Esophagus squamous epithelium (tissue), 5 donors: ENCODE results near the gene TAS2R60. TPM values are rescaled to one million over a fixed set of nuclear protein-coding genes. Genes with fewer than 3 reads are reported as not detected.

ENCODE experiments used
- DNase-seq: peaks from one replicate; lab custom pipeline; 2025; lab: John Stamatoyannopoulos, UW
- H3K27ac ChIP-seq, 4 donors: fragments of 200-600 bp; sonication (generic); one replicate each; pipeline ENCODE4 v1.5.1; 2016 to 2019; ENCODE audit warnings: mild to moderate bottlenecking in 1 of 4
- H3K27me3 ChIP-seq, 4 donors: fragments of 200-600 bp; sonication (generic); 1 replicate in 3 of 4; 2 replicates in 1 of 4; pipeline versions ENCODE4 v1.5.1 to v1.6.0; 2017 to 2021; ENCODE audit warnings: antibody characterized with exemption in 1 of 4
- H3K36me3 ChIP-seq, 3 donors: fragments of 200-600 bp; sonication (generic); one replicate each; pipeline ENCODE4 v1.5.1; 2016 to 2019
- H3K4me1 ChIP-seq, 3 donors: fragments of 200-600 bp; sonication (generic); one replicate each; pipeline ENCODE4 v1.5.1; 2017 to 2019
- H3K4me3 ChIP-seq, 4 donors: fragments of 200-600 bp; sonication (generic); 1 replicate in 3 of 4; 2 replicates in 1 of 4; pipeline ENCODE4 v1.5.1; 2016 to 2019; ENCODE audit warnings: mild to moderate bottlenecking in 2 of 4, moderate library complexity in 1 of 4
- H3K9me3 ChIP-seq, 3 donors: fragments of 200-600 bp; sonication (generic); one replicate each; pipeline ENCODE4 v1.5.1; 2016 to 2019
- CTCF ChIP-seq, 6 experiments: fragments of 450-650 bp in 4 of 6; fragments of 200-600 bp in 2 of 6; sonication (generic) in 2 of 6; IDR thresholded peaks; one replicate each; pipeline ENCODE4 v1.5.1; 2016 to 2019; ENCODE audit warnings: antibody characterized with exemption in 6 of 6, mild to moderate bottlenecking in 4 of 6, moderate library complexity in 4 of 6
- POLR2A ChIP-seq, 4 donors: fragments of 450-650 bp; IDR thresholded peaks; one replicate each; pipeline ENCODE4 v1.6.1; 2017; ENCODE audit warnings: antibody characterized with exemption in 4 of 4, mild to moderate bottlenecking in 4 of 4, moderate library complexity in 3 of 4
- WGBS, 2 donors: methylation state at CpG; one replicate each; pipeline ENCODE4 v1.1.5; 2018; 5-methylcytosine and 5-hydroxymethylcytosine counted together
- intact Hi-C: fragments of 100-400 bp; cut with DNase I; formaldehyde crosslinking; loops from one replicate; pipeline ENCODE4 v1.15.0; 2022
- total RNA-seq, 4 donors: library from RNA; depleted of rRNA; stranded (reverse); fragments of >200 nt; gene quantifications; one replicate each; pipeline ENCODE4 v1.1.0, GENCODE V29; 2016
- donor health status: DM: yes; HTN: yes; CAD: no.

The TAS2R60 gene
- total RNA-seq, 4 donors from 2014 or later = not detected

DNA sequence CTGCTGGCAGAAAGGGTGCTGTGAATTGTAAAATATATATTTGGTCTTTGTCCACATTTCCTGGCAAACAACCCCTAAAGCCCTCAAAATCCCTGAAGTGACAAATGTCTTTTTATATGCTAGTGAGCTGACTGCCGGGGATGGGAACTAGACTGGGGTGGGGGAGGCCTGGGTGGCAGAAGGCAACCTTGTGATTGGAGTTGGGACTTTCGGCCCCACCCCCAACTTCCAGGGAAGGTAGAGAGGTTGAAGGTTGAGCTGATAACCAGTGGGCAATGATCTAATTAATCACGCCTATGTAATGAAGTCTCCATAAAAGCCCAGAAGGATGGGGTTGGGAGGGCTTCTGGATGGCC is 37.3 kb upstream of the TAS2R60 start:
- H3K4me1 ChIP-seq = peaks cover 23 to 63% (median 29%) of the 10 kb centered on the region in 3 donors
- no peaks in the 10 kb centered on the region for H3K9me3 ChIP-seq
- intact Hi-C loops = no loop called here
- peak overlapping the region in 1 of 4 donors; percentile 27 for H3K27ac ChIP-seq
- no peak for DNase-seq
- TF ChIP-seq POLR2A (IDR thresholded peaks at IDR 0.05) (no peak), CTCF (IDR thresholded peaks at IDR 0.05) (no peak)
- 59 to 71% methylated on average over 3 of the region's 3 CpGs for WGBS, 2 donors
- peaks cover 0 to 40% (median 6%) of the 10 kb centered on the region in 3 donors for H3K36me3 ChIP-seq
- H3K27me3 ChIP-seq = no peaks in the 10 kb centered on the region
- H3K4me3 ChIP-seq = no peak overlapping the region

- Histone ChIP-seq H3K36me3 (peaks cover 0 to 31% (median 0%) of the 10 kb centered on the region in 3 donors), H3K4me3 (peak overlapping the region; percentile 68 to 81 (median 69)), H3K27ac (peak overlapping the region; percentile 49 to 92 (median 88)), H3K9me3 (no peaks in the 10 kb centered on the region), H3K27me3 (no peaks in the 10 kb centered on the region), H3K4me1 (peaks cover 25 to 79% (median 33%) of the 10 kb centered on the region in 3 donors)
- no peak for TF ChIP-seq CTCF (IDR thresholded peaks at IDR 0.05)
- TF ChIP-seq POLR2A (IDR thresholded peaks at IDR 0.05) = no peak
- intact Hi-C loops = no loop called here
- 19 to 28% methylated on average over 6 to 9 of the region's 13 CpGs for WGBS, 2 donors
- DNase-seq = no peak
Measured at GRCh38 chr7:143407287-143408251, 35.7 kb upstream of the TAS2R60 start.

DNA sequence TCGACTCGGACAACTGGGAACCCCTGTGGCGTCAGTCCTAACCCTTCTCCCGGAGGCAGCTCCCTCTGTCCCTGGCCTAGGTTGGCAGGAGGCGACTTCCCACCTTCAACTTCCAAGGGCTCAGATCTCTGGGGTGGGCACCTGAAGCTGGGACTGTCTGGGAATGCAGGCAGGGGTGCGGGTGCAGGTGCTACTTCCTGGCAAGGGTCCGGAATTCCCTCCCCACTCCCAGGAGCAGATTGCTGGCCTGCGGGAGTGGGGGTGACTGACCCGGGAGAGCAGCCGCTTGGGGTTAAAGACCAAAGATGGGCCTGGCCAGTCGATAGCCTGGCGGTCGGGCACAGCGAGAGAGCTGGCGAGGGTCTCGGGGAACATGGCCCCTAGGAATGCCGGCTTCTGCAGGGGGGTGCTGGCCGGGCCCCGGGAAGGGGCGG is 35.0 kb upstream of the TAS2R60 start:
- Histone ChIP-seq H3K27ac (peak overlapping the region; percentile 49 to 92 (median 88)), H3K27me3 (no peaks in the 10 kb centered on the region), H3K36me3 (peaks cover 0 to 27% (median 0%) of the 10 kb centered on the region in 3 donors), H3K4me3 (peak overlapping the region; percentile 68 to 81 (median 69)), H3K9me3 (no peaks in the 10 kb centered on the region), H3K4me1 (peaks cover 28 to 86% (median 36%) of the 10 kb centered on the region in 3 donors)
- 50% methylated on average over 3 of the region's 20 CpGs; no CpG with 5 or more reads in 1 of the 2 donors for WGBS, 2 donors
- no peak for DNase-seq
- intact Hi-C loops = no loop called here
- TF ChIP-seq POLR2A (IDR thresholded peaks at IDR 0.05) = no peak
- TF ChIP-seq CTCF (IDR thresholded peaks at IDR 0.05) = no peak

GRCh38 chr7:143408686-143409561 is 34.3 kb upstream of the TAS2R60 start, which contains the start of gene EPHA1:
Gene EPHA1, minus strand, starts transcription at chr7:143408856. Its CDS starts 51 bp downstream, at chr7:143408805.
- DNase-seq = no peak
- peak within 1 kb of the TSS; percentile 68 to 81 (median 69) for H3K4me3 ChIP-seq
- H3K4me1 ChIP-seq = peaks cover 28 to 90% (median 37%) of the 10 kb centered on the region in 3 donors
- peak within 1 kb of the TSS; percentile 67 to 92 (median 88) for H3K27ac ChIP-seq
- intact Hi-C loops = no loop called here
- H3K36me3 ChIP-seq = peaks cover 0 to 22% (median 0%) of the 10 kb centered on the region in 3 donors
- TF ChIP-seq POLR2A (IDR thresholded peaks at IDR 0.05) (no peak), CTCF (IDR thresholded peaks at IDR 0.05) (peak; percentile 21 to 53 (median 42))
- WGBS, 2 donors = 7 to 17% methylated on average over 17 to 19 of the region's 39 CpGs
- no peaks in the 10 kb centered on the region for H3K9me3 ChIP-seq
- H3K27me3 ChIP-seq = no peaks in the 10 kb centered on the region
